T follicular helper cell (primary cell): ENCODE results near the gene NTRK1.

Experiments used
- DNase-seq: peaks from one replicate; pipeline ENCODE4 v3.0.0-alpha.2; 2020; ENCODE audit warnings: low read depth
- total RNA-seq, 2 experiments: gene quantifications; one replicate each; lab custom pipeline; 2026; lab: John Stamatoyannopoulos, UW

NTRK1 gene
- 0.22 to 0.24 reads per million in 2 experiments for total RNA-seq

GRCh38 chr1:156860628-156861423 lies at the start of gene NTRK1:
Gene NTRK1, plus strand, starts transcription at chr1:156860865. Its CDS starts 70 bp downstream, at chr1:156860935.
- peak; percentile 40 for DNase-seq

- DNase-seq, result no peak
Observed at GRCh38 chr1:156811168-156811567, 49.5 kb upstream of the NTRK1 start.

GRCh38 chr1:156812293-156812990 lies 48.2 kb upstream of the NTRK1 start:
- no peak for DNase-seq

DNA sequence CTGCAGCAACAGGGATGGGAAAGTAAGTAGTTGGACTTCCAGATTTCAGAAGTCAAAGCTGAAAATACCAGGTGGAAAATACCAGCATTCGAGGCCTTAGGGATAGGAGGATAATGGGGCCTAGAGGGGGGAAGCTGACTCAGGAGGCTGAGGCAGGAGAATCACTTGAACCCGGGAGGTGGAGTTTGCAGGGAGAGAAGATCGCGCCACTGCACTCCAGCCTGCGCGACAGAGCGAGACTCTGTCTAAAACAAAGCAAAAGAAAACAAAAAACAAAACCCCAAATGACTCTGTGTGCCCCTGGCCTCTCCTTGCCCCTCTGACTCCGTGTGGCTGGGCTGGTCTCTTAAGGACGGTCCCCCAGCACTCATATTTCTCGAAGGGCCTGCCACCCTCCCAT lies 47.4 kb upstream of the NTRK1 start:
- DNase-seq, result no peak

DNA sequence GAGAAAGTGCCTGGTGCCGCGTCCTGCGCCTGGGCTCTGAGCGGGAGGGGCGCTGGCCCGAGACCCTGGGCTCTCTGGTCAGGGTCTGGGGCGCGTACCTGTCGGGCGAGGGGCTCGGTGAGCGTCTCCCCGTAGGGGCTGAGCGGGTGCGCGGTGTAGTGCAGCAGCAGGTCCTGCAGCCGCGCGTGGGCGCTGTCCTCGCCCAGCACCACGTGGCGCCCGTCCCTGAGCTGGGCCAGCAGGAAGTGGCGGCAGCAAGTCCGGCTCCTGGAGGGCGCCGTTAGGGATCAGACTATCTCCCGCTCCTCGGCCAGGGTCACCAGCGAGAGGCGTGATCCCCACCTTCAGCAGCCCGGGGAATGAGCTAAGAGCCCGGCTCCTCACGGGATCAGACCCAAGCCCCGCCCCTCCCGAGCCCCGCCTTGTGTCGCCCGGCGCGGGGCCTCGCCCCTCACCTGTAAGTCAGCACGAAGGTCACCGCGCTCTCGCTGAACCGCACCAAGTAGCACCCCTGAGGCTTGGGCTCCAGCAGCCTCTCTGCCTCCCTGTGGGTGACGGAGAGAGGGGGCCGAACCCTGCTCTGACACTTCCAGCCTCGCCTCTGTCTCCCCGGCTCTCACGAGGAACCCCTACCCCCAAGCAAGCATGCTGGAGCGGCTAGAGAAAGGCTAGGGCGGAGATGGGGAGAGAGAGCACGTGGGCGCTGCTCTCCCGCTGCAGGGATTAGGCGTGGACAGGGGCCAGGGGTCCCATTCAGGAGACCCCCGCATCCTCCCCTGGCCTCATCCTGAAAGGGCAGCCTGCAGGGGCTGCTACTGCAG lies 46.7 kb upstream of the NTRK1 start:
- peak; percentile 70 for DNase-seq

DNA sequence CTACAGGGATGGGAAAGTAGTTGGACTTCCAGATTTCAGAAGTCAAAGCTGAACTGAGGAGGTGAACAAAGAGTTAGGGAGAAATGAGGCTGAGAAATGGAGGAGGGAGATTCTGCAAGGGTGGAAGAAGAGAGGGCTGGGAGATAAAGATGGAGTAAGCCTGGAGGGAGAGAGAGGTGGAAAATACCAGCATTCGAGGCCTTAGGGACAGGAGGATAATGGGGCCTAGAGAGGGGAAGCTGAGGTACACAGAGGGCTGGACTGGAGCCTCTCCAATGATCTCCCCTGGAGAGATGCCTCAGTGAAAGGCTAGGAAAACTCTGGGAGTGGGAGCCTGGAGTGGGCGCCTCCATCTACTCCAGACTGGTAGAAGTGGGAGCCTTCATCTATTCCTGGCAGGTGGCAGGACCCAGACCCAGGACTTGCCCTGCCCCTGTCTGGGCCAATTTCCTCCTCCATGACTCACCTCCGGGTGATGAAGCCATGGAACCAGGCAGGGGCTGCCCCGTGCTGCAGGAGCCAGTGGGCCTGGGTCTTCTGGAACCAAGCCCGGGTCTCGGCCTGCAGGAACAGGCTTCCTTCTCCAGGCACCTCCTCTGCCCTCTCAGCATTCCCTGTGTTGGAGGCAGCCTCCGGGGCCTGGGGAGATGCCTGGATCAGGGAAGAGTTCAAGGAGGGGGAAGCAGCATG lies 45.9 kb upstream of the NTRK1 start:
- DNase-seq, result peak; percentile 39

DNA sequence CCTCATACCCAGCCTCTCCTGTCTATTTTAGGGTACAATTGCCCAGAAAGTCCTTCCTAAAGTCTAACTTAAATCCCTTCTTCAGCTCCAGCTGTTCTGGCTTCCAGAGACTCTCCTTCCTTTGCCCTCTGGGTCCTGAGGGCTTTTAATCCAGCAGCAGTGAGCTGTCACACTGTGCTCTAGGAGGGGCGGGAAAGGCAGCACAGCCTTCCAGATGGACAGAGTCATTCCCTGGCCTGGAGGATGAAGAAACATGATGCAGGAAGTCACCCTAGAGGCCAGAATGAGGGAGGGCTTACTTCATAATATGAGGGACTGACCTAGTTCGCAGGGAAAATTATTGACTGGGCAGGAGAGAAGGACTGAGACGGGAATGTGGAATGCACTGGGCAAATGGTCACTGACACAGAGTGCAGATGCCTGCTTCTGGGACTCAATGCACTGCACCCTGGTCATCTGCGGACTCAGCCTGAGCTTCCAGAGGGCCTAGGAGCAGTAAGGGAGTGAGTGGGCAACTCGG lies 45.3 kb upstream of the NTRK1 start:
- no peak for DNase-seq

DNA sequence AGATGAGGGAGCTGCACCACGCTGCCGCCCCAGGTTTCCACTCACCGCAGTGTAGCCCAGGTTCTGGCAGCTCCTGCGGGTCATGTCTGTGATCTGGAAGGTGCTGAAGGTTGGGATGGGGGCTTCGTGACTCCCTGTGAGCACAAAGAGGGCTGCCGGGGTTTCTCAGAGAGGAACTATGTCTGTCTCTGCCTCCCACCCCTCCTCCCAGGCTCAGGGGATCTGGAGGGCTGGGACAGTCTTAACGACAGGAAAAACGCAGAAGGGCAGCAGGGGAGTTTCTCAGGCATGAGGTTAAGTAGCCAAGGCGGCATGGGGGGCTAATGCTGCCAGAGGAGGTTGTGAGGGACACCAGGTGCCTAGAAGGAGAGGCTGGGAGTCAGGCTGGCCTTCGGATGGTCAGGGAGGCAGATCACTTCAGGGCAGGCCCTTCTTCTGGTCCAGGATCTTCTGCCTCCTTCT lies 44.7 kb upstream of the NTRK1 start:
- DNase-seq, result peak; percentile 9

- DNase-seq, result peak; percentile 94
Observed at GRCh38 chr1:156816561-156817328, 43.9 kb upstream of the NTRK1 start, which contains the start of gene SH2D2A. Gene SH2D2A, minus strand, starts transcription at chr1:156816848. Its CDS starts 140 bp downstream, at chr1:156816708.

DNA sequence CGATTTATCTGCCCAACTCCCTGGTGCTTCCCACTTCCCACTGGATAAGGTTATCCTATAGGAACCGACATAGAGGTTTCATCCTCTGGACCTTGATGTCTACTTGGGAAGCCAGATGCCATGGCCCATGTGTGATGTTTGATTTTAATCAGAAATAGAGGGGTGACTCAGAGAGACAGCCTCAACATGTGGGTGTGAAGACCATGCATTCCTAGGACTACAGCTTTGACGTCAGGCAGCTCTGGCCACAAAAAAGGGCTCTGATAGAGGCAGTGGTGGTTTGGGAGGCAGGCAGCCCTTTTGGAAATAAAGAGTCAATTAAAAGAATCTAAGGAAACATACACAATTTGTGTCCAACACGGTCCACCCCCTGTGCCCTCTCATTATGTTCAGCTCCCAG lies 38.9 kb upstream of the NTRK1 start:
- no peak for DNase-seq

DNA sequence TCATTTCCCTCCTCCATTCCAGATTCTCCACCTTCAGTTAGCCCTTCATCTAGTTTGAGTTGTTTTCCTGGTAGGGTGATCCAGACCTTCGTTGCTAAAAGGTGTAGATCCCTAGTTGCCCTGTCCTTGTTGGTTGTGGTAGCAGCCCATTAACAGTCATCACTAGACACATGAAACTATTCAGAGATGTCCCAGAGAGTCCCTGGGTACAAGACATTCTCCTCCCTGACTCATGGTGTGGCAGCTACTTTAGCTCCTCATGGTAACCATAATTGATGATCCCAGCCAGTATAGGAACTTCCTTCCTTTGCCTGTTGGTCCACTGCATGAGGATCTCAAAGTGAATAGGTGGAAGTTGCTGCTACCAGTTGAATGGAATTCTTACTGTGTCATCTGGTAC lies 38.0 kb upstream of the NTRK1 start:
- DNase-seq, result no peak

- DNase-seq, result no peak
Observed at GRCh38 chr1:156823210-156823790, 37.4 kb upstream of the NTRK1 start.

- DNase-seq, result no peak
Observed at GRCh38 chr1:156826630-156827029, 34.0 kb upstream of the NTRK1 start.

DNA sequence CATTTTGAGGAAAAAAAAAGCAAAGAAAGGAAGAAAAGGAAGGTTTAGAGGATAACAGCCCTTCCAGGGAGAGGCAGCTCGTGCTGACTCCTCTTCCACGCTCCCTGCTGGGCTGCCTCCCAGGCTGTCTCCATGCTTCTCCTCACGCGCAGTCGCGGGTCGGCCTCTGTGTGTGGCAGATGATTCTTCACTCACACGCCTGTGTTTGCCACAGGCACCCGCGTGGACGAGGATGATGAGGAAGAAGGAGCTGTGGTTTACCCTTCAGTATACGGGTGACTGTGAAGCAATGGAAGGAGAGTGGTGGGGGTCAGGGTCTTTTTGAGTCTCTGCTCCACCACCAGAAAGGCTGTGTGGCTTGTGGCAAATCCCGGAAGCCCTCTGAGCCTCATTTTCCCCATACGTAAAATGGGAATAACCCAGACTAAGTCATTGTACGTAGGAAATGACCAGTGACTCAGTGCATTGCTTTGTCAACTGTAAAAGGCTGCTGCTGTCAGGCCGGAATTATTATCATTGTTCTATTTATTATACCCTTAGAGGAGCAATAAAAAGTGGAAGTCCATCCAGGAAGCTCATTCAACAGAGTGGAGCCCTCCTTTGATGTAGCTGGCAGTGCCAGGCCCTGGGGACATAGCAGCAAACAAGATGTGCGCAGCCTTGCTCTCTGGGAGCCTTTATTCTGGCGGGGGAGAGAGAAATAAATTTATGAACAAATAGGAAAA lies 32.1 kb upstream of the NTRK1 start:
- DNase-seq, result no peak

- DNase-seq, result no peak
Observed at GRCh38 chr1:156832434-156832833, 28.2 kb upstream of the NTRK1 start.

DNA sequence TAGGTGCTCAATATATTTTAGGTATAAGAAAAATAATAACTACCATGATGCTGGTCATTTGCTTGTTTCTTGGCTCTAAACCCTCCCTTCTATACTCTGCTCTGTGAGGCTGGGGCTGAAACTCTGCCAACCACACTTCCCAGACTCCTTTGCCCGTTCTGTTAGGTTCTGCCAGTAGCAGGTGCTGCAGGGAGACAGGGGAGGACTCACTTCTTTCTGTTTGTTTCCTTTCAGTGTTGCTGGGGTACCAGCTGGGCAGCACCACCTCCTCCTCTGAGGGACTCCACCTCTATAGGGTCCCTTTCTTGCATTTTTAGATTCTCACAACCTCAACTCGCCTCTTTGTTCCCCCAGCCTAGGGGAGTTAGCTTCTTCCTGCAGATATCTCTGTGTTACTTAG lies 27.1 kb upstream of the NTRK1 start:
- no peak for DNase-seq

DNA sequence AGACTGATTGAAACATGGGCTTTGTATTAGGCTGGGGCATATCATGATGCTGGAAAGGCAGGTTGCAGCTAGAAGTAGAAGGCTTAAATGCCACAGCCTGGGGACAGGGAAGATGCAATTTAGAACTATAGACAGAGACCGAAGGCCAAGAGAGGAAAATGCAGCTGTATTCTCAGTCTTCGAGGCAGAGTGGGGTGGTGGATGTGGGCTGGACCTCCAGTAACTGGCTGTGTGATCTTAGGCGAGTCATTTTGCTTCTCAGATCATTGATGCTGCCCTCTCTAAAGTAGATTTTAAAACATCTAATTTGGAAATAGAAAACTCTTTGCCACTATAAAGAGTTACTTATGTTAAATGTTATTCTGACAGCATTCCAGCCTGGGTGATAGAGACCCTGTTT lies 26.3 kb upstream of the NTRK1 start:
- no peak for DNase-seq

GRCh38 chr1:156836041-156836654 lies 24.5 kb upstream of the NTRK1 start:
- no peak for DNase-seq

DNA sequence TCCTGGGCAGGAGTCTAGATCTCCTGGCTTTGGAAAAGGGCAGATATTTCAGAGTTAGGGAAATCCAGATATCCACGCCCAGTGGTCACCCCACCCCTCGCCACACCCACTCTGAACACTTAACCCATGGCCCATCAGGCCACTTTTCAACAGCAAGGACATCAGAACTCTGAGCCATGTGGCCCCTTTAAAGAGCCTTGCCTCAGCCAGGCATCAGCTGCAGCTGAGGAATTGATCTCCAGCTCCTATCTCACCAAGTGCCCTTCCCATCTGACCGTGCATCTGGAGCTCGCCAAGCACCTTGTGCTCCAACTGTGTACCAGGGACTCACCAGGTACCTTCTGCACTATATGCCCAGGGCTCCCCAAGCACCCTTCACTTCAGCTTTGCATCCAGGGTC lies 23.8 kb upstream of the NTRK1 start:
- no peak for DNase-seq
